K562 (cell line): ENCODE results near the gene IPO11. TPM values are rescaled to one million over a fixed set of nuclear protein-coding genes. Genes with fewer than 3 reads are reported as not detected.
"Not testable (repeated sequence)": the region's sequence is repeated elsewhere in the genome, so short reads cannot be mapped to it uniquely, and the experiment has no call there.

Experiments used
- ATAC-seq: fragments of 200-7000 bp; cut with Tn5 transposase; 3 replicates; pipeline ENCODE4 v1.9.1; 2020; ENCODE audit warnings: moderate library complexity
- BruUV-seq: library from RNA; stranded (reverse); fragments of 400-500 nt; replicated peaks from 2 replicates; lab custom pipeline; 2021; lab: Mats Ljungman, UMichigan
- CTCF ChIA-PET: fragments of 300-600 bp; formaldehyde crosslinking; extraction: SDS; loops from one replicate; lab custom pipeline; 2021; ENCODE audit warnings: low intra/inter-chr PET ratio; lab: Yijun Ruan, JAX
- POLR2A ChIA-PET: fragments of 300-600, 350-650 bp; sonication (Branson Sonifier 250); formaldehyde crosslinking; extraction: SDS; loops from one replicate; lab custom pipeline; 2021; ENCODE audit warnings: antibody characterized with exemption, inconsistent platforms; lab: Yijun Ruan, JAX
- DNase-seq, 4 experiments: peaks; one replicate each; pipeline versions ENCODE4 v3.0.0 to v3.0.0-alpha.2; 2011 to 2018; ENCODE audit warnings: low spot score in 3 of 4, mixed read lengths in 3 of 4; ENCODE audit errors: extremely low read depth in 1 of 4
- FAIRE-seq: peaks from 2 replicates; lab custom pipeline; 2011; peaks lifted over from hg19 to GRCh38; lab: Jason Lieb, UNC
- H2AFZ ChIP-seq: 2 replicates; pipeline ENCODE4 v1.6.0; 2011; ENCODE audit warnings: low read depth, low read length, control low read depth, inconsistent platforms
- H3K27ac ChIP-seq: fragments of 200-600 bp; 3 replicates; pipeline ENCODE4 v1.8.0; 2011; ENCODE audit warnings: low read depth, mild to moderate bottlenecking, control low read depth, inconsistent platforms, low read length, moderate library complexity, mixed read lengths; ENCODE audit errors: extremely low read depth
- H3K27me3 ChIP-seq, 2 experiments: fragments of 300-600 bp in 1 of 2; 2 replicates in 1 of 2; 3 replicates in 1 of 2; pipeline versions ENCODE4 v1.6.0 to v1.8.0; 2011; ENCODE audit warnings: inconsistent platforms in 2 of 2, low read length in 2 of 2, mild to moderate bottlenecking in 1 of 2, mixed read lengths in 1 of 2, moderate library complexity in 1 of 2; ENCODE audit not compliant: control insufficient read depth in 2 of 2, insufficient read depth in 2 of 2
- H3K36me3 ChIP-seq: fragments of 300-600 bp; 3 replicates; pipeline ENCODE4 v1.8.0; 2011; ENCODE audit warnings: mild to moderate bottlenecking, low read length, inconsistent platforms; ENCODE audit not compliant: control insufficient read depth, insufficient read depth
- H3K4me1 ChIP-seq, 2 experiments: fragments of 200-600 bp in 1 of 2; replicated peaks in 1 of 2; 2 replicates in 1 of 2; 3 replicates in 1 of 2; pipeline versions ENCODE4 v1.5.1 to v1.8.0; 2011; ENCODE audit warnings: inconsistent platforms in 2 of 2, low read length in 2 of 2, mild to moderate bottlenecking in 1 of 2, mixed read lengths in 1 of 2, moderate library complexity in 1 of 2; ENCODE audit not compliant: control insufficient read depth in 2 of 2, insufficient read depth in 2 of 2
- H3K4me2 ChIP-seq: 2 replicates; pipeline ENCODE4 v1.6.1; 2011; ENCODE audit warnings: low read length, control low read depth, inconsistent platforms, mixed read lengths; ENCODE audit not compliant: insufficient read depth
- H3K4me3 ChIP-seq: fragments of 200-600 bp; sonication (generic), shearing (Covaris generic); 2 replicates; pipeline ENCODE4 v1.5.1; 2016; ENCODE audit warnings: control low read depth, inconsistent platforms
- H3K79me2 ChIP-seq: fragments of 200-600 bp; 3 replicates; pipeline ENCODE4 v1.8.0; 2011; ENCODE audit warnings: low read length, inconsistent platforms; ENCODE audit not compliant: control insufficient read depth, insufficient read depth
- H3K9ac ChIP-seq, 2 experiments: 2 replicates each; pipeline versions ENCODE4 v1.6.0 to v1.6.1; 2011; ENCODE audit warnings: low read depth in 2 of 2, low read length in 2 of 2, control low read depth in 1 of 2, inconsistent platforms in 1 of 2, mild to moderate bottlenecking in 1 of 2, mixed read lengths in 1 of 2; ENCODE audit not compliant: insufficient read depth in 1 of 2
- H3K9me1 ChIP-seq: one replicate; pipeline ENCODE4 v1.6.0; 2011; ENCODE audit warnings: inconsistent platforms, mild to moderate bottlenecking, low read length, moderate library complexity; ENCODE audit not compliant: control insufficient read depth, insufficient read depth
- H3K9me3 ChIP-seq: replicated peaks from 2 replicates; pipeline ENCODE4 v1.5.1; 2011; ENCODE audit warnings: low read depth, low read length, inconsistent platforms; ENCODE audit not compliant: control insufficient read depth, insufficient read depth
- H4K20me1 ChIP-seq: replicated peaks from 2 replicates; pipeline ENCODE4 v1.6.1; 2011; ENCODE audit warnings: low read length, inconsistent platforms, mixed read lengths; ENCODE audit not compliant: control insufficient read depth, insufficient read depth
- HDAC1 ChIP-seq, 2 experiments: fragments of 450-650 bp; IDR thresholded peaks; 2 replicates each; pipeline ENCODE4 v1.6.1; 2016 to 2017; ENCODE audit warnings: inconsistent platforms in 1 of 2, mild to moderate bottlenecking in 1 of 2, moderate library complexity in 1 of 2
- PTRF ChIP-seq: fragments of 450-650 bp; IDR thresholded peaks from 2 replicates; pipeline ENCODE4 v1.6.1; 2016; ENCODE audit warnings: mild to moderate bottlenecking, missing genetic modification characterization, missing compliant biosample characterization
- ZNF354B ChIP-seq: fragments of 250-450 bp; sonication (Bioruptor Pico); IDR thresholded peaks from 2 replicates; pipeline ENCODE4 v1.4.0; 2020
- ZNF507 ChIP-seq: conservative IDR thresholded peaks from 2 replicates; pipeline ENCODE4 v1.6.1; 2017; ENCODE audit warnings: missing genetic modification characterization, missing compliant biosample characterization
- WGBS: fragments of 100-300 bp; shearing (Covaris generic); methylation state at CpG from one replicate; pipeline ENCODE4 v1.1.6; 2016; ENCODE audit warnings: low coverage, mixed read lengths; ENCODE audit not compliant: insufficient coverage; ENCODE audit errors: missing lambda C conversion rate; 5-methylcytosine and 5-hydroxymethylcytosine counted together
- in situ Hi-C: fragments of 300-500 bp; cut with MboI; formaldehyde crosslinking; loops from 4 replicates; pipeline ENCODE4 v1.15.0; 2018; ENCODE audit warnings: inconsistent platforms, mixed read lengths
- intact Hi-C: fragments of 100-400 bp; cut with micrococcal nuclease; formaldehyde crosslinking; loops from 2 replicates; pipeline ENCODE4 v1.14.2; 2022
- polyA plus RNA-seq, 8 experiments: library from polyadenylated mRNA; depleted of rRNA in 4 of 8; stranded (reverse) in 5 of 8; unstranded in 3 of 8; fragments of >200 nt; fragmentation: Nextera tagmentation in 2 of 8; fragmentation: Illumina TruSeq in 1 of 8; extraction: Ambion mirVana in 2 of 8; extraction: Trizol in 1 of 8; gene quantifications; 2 replicates each; pipeline versions ENCODE4 v1.2.1 to v1.2.3, GENCODE V29; 2011 to 2014; ENCODE audit warnings: inconsistent platforms in 1 of 8, missing spikeins in 1 of 8
- small RNA-seq: library from RNA; depleted of rRNA; stranded (forward); fragments of <200 nt; gene quantifications from one replicate; pipeline ENCODE3, GENCODE V24; 2014
- total RNA-seq, 7 experiments: library from RNA; depleted of rRNA in 6 of 7; stranded (reverse); fragments of >200 nt in 6 of 7; fragmentation: Illumina TruSeq in 2 of 7; extraction: Trizol in 2 of 7; gene quantifications; 2 replicates each; pipeline versions ENCODE4 v1.2.1 to v1.2.3, GENCODE V29; 2011 to 2021; ENCODE audit warnings: low replicate concordance in 1 of 7
- TF ChIP-seq, protein P1 (sequence below): fragments of 250-450 bp; sonication (Bioruptor Pico); IDR thresholded peaks from 2 replicates; pipeline ENCODE4 v1.4.0; 2020

The IPO11 gene
- total and polyA plus RNA-seq, 9 of the 15 experiments (the other 6 are each of a cell fraction or from before 2014, with no cell fraction given), result 38.7 to 96.0 (median 70.9) TPM

GRCh38 chr5:62662521-62662920, 250.0 kb downstream of the IPO11 start (continued):
- TF ChIP-seq, protein P1, sequence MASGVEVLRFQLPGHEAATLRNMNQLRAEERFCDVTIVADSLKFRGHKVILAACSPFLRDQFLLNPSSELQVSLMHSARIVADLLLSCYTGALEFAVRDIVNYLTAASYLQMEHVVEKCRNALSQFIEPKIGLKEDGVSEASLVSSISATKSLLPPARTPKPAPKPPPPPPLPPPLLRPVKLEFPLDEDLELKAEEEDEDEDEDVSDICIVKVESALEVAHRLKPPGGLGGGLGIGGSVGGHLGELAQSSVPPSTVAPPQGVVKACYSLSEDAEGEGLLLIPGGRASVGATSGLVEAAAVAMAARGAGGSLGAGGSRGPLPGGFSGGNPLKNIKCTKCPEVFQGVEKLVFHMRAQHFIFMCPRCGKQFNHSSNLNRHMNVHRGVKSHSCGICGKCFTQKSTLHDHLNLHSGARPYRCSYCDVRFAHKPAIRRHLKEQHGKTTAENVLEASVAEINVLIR, result no peak

GRCh38 chr5:62671479-62671878, 258.9 kb downstream of the IPO11 start:
- Histone ChIP-seq H3K36me3 (no peaks in the 10 kb centered on the region), H3K4me1 (no peaks in the 10 kb centered on the region), H3K9me1 (no peaks in the 10 kb centered on the region), H3K27ac (no peak overlapping the region), H4K20me1 (no peaks in the 10 kb centered on the region), H3K27me3 (no peaks in the 10 kb centered on the region)
- BruUV-seq, result no TSS peak
- POLR2A ChIA-PET, result no interaction called here
- whole genome bisulfite sequencing, result 0% methylated on average over 1 of the region's 1 CpG
- in situ Hi-C loops, result no loop called here
- DNase-seq, result no peak
- no peak for TF ChIP-seq PTRF (tag)
- TF ChIP-seq HDAC1 (IDR thresholded peaks at IDR 0.05), result no peak
- TF ChIP-seq, all 486 proteins: peak for 0
- CTCF ChIA-PET, result no interaction called here
- Histone ChIP-seq H3K9me3 (no peaks in the 10 kb centered on the region), H3K4me2 (no peak overlapping the region), H2AFZ (no peak overlapping the region), H3K4me3 (no peak overlapping the region), H3K9ac (no peak overlapping the region), H3K79me2 (no peaks in the 10 kb centered on the region)
- no peak for FAIRE-seq
- intact Hi-C loops, result no loop called here
- no peak for ATAC-seq

DNA sequence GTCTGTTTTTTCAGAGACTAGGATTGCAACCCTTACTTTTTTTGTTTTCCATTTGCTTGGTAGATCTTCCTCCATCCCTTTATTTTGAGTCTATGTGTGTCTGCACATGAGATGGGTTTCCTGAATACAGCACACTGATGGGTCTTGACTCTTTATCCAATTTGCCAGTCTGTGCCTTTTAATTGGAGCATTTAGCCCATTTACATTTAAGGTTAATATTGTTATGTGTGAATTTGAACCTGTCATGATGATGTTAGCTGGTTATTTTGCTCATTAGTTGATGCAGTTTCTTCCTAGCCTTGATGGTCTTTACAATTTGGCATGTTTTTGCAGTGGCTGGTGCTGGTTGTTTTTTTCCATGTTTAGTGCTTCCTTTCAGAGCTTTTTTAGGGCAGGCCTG, 264.0 kb downstream of the IPO11 start:
- not testable (repeated sequence) for H3K9ac ChIP-seq, DNase-seq, H3K4me2 ChIP-seq

More for the DNA sequence above, 264.0 kb downstream of the IPO11 start:
- CTCF ChIA-PET, H3K4me3 ChIP-seq, in situ Hi-C loops, FAIRE-seq, H3K9me3 ChIP-seq, H3K4me1 ChIP-seq, H3K27me3 ChIP-seq, H2AFZ ChIP-seq, H3K79me2 ChIP-seq, H3K36me3 ChIP-seq, ATAC-seq, BruUV-seq, POLR2A ChIA-PET, H4K20me1 ChIP-seq, intact Hi-C loops, H3K27ac ChIP-seq, H3K9me1 ChIP-seq: not testable (repeated sequence)
- TF ChIP-seq ZNF507 (peak; percentile 95), ZNF354B (CRISPR knock-in tag) (peak; percentile 45; the same call in 1 of the 2 replicates)

Small RNA genes lying within 50 kb of the gene (small RNA-seq; reads per million reads assigned to genes)
- gene CKS1BP3 (not detected), gene RNU6-661P (not detected)

Other genes starting within 250 kb of the IPO11 start
- gene KIF2A, start 106.6 kb upstream of the IPO11 start, total RNA-seq (2014; rRNA removed), result 53.6 and 61.9 TPM in 2 replicates
- 97.1 and 114 TPM in 2 replicates for gene KIF2A, start 106.6 kb upstream of the IPO11 start, total RNA-seq (2014; rRNA removed; fragmentation: Illumina TruSeq; extraction: Trizol)
- gene KIF2A, start 106.6 kb upstream of the IPO11 start, total RNA-seq (2015; rRNA removed; fragmentation: Illumina TruSeq; extraction: Trizol), result 74.4 and 77.6 TPM in 2 replicates
- gene KIF2A, start 106.6 kb upstream of the IPO11 start, total RNA-seq (2021), result 84.7 and 90.6 TPM in 2 replicates
- 47.9 and 83.4 TPM in 2 replicates for gene KIF2A, start 106.6 kb upstream of the IPO11 start, polyA plus RNA-seq (2011; rRNA removed)
- gene KIF2A, start 106.6 kb upstream of the IPO11 start, polyA plus RNA-seq (2014; fragmentation: Illumina TruSeq; extraction: Trizol), result 117 and 126 TPM in 2 replicates
- gene KIF2A, start 106.6 kb upstream of the IPO11 start, polyA plus RNA-seq (2014; fragmentation: Nextera tagmentation; extraction: Ambion mirVana), result 10 to 100 TPM; 42.6 to 48.3 TPM
- gene KIF2A, start 106.6 kb upstream of the IPO11 start, polyA plus RNA-seq (2014; rRNA removed), result 57.2 and 60.4 TPM in 2 replicates
- 66.8 and 117 TPM in 2 replicates for gene DIMT1, start 8.9 kb upstream of the IPO11 start, total RNA-seq (2014; rRNA removed)
- gene DIMT1, start 8.9 kb upstream of the IPO11 start, total RNA-seq (2014; rRNA removed; fragmentation: Illumina TruSeq; extraction: Trizol), result 54.1 and 67.6 TPM in 2 replicates
- 47.2 and 48.5 TPM in 2 replicates for gene DIMT1, start 8.9 kb upstream of the IPO11 start, total RNA-seq (2015; rRNA removed; fragmentation: Illumina TruSeq; extraction: Trizol)
- 64.3 and 64.5 TPM in 2 replicates for gene DIMT1, start 8.9 kb upstream of the IPO11 start, total RNA-seq (2021)
- 56.4 and 85.3 TPM in 2 replicates for gene DIMT1, start 8.9 kb upstream of the IPO11 start, polyA plus RNA-seq (2011; rRNA removed)
- gene DIMT1, start 8.9 kb upstream of the IPO11 start, polyA plus RNA-seq (2014; fragmentation: Illumina TruSeq; extraction: Trizol), result 54.9 and 59.1 TPM in 2 replicates
- 10 to 100 TPM; 28.9 to 39.9 TPM for gene DIMT1, start 8.9 kb upstream of the IPO11 start, polyA plus RNA-seq (2014; fragmentation: Nextera tagmentation; extraction: Ambion mirVana)
- 53.3 and 73.8 TPM in 2 replicates for gene DIMT1, start 8.9 kb upstream of the IPO11 start, polyA plus RNA-seq (2014; rRNA removed)
- 0.69 and 0.86 TPM in 2 replicates for gene LRRC70, start 166.1 kb downstream of the IPO11 start, total RNA-seq (2014; rRNA removed)
- 1.5 and 2.1 TPM in 2 replicates for gene LRRC70, start 166.1 kb downstream of the IPO11 start, total RNA-seq (2014; rRNA removed; fragmentation: Illumina TruSeq; extraction: Trizol)
- 1.4 TPM in 2 replicates for gene LRRC70, start 166.1 kb downstream of the IPO11 start, total RNA-seq (2015; rRNA removed; fragmentation: Illumina TruSeq; extraction: Trizol)
- 0.73 and 0.83 TPM in 2 replicates for gene LRRC70, start 166.1 kb downstream of the IPO11 start, total RNA-seq (2021)
- 0.99 and 1.4 TPM in 2 replicates for gene LRRC70, start 166.1 kb downstream of the IPO11 start, polyA plus RNA-seq (2011; rRNA removed)
- gene LRRC70, start 166.1 kb downstream of the IPO11 start, polyA plus RNA-seq (2014; fragmentation: Illumina TruSeq; extraction: Trizol), result 0.31 and 0.40 TPM in 2 replicates
- gene LRRC70, start 166.1 kb downstream of the IPO11 start, polyA plus RNA-seq (2014; fragmentation: Nextera tagmentation; extraction: Ambion mirVana), result under 1 TPM; 0.21 to 0.22 TPM
- 0.24 and 0.53 TPM in 2 replicates for gene LRRC70, start 166.1 kb downstream of the IPO11 start, polyA plus RNA-seq (2014; rRNA removed)